Heart left ventricle (tissue), 16 donors: ENCODE data around the gene SKP1. TPM values are rescaled to one million over a fixed set of nuclear protein-coding genes. Genes with fewer than 3 reads are reported as not detected.
A peak's percentile ranks its signal among the peaks of the same experiment; 100 is the strongest.

Experiments used
- ATAC-seq, 4 donors: fragments of 200-7000 bp; cut with Tn5 transposase; one replicate each; pipeline ENCODE4 v1.9.1; 2020 to 2022; ENCODE audit warnings: moderate library complexity in 4 of 4, mild to moderate bottlenecking in 3 of 4, moderate number of reproducible peaks in 1 of 4
- DNase-seq, 5 donors: peaks; one replicate each; pipeline ENCODE4 v3.0.0-alpha.2; 2020
- H3K27ac ChIP-seq, 12 donors: fragments of 200-600 bp; sonication (generic) in 4 of 12; one replicate each; pipeline versions ENCODE4 v1.5.0 to v1.8.0; 2016 to 2022; ENCODE audit warnings: mild to moderate bottlenecking in 2 of 12
- H3K27me3 ChIP-seq, 9 donors: fragments of 200-600 bp; sonication (generic) in 2 of 9; one replicate each; pipeline versions ENCODE4 v1.5.1 to v1.8.0; 2016 to 2022; ENCODE audit warnings: mild to moderate bottlenecking in 3 of 9
- H3K36me3 ChIP-seq, 9 donors: fragments of 200-600 bp; sonication (generic) in 2 of 9; one replicate each; pipeline versions ENCODE4 v1.5.0 to v1.8.0; 2018 to 2022; ENCODE audit warnings: mild to moderate bottlenecking in 2 of 9
- H3K4me1 ChIP-seq, 12 donors: fragments of 200-600 bp; sonication (generic) in 4 of 12; one replicate each; pipeline versions ENCODE4 v1.5.0 to v1.8.0; 2016 to 2022; ENCODE audit warnings: mild to moderate bottlenecking in 3 of 12
- H3K4me3 ChIP-seq, 12 donors: fragments of 200-600 bp; sonication (generic) in 4 of 12; one replicate each; pipeline versions ENCODE4 v1.5.0 to v1.8.0; 2017 to 2022; ENCODE audit warnings: mild to moderate bottlenecking in 9 of 12, moderate library complexity in 4 of 12
- H3K9me3 ChIP-seq, 12 donors: fragments of 200-600 bp; sonication (generic) in 4 of 12; one replicate each; pipeline versions ENCODE4 v1.5.0 to v1.8.0; 2016 to 2022; ENCODE audit warnings: mild to moderate bottlenecking in 1 of 12
- POLR2A ChIP-seq, 2 donors: fragments of 450-650 bp; IDR thresholded peaks; one replicate each; pipeline ENCODE4 v1.6.1; 2017; ENCODE audit warnings: antibody characterized with exemption in 2 of 2, mild to moderate bottlenecking in 2 of 2, moderate library complexity in 2 of 2
- WGBS, 4 donors: extraction: QIAGEN DNeasy Blood & Tissue Kit in 2 of 4; methylation state at CpG; one replicate each; pipeline versions ENCODE4 v1.1.5 to v1.1.7; 2013 to 2018; 5-methylcytosine and 5-hydroxymethylcytosine counted together
- intact Hi-C, 10 donors: fragments of 100-400 bp; cut with DNase I; formaldehyde crosslinking; loops; one replicate each; pipeline versions ENCODE4 v1.11.1 to v1.14.2; 2022
- polyA plus RNA-seq, 2 donors: library from polyadenylated mRNA; stranded (reverse); fragments of 200-250 nt; gene quantifications; one replicate each; pipeline ENCODE4 v1.2.3, GENCODE V29; 2013
- total RNA-seq, 9 donors: library from RNA; depleted of rRNA in 2 of 9; stranded (reverse); fragments of >200 nt in 2 of 9; fragmentation: NEBNext Ultra II Directional in 3 of 9; extraction: Animal tissue kit (Norgen Biotek cat#: 25700) in 3 of 9; gene quantifications; one replicate each; pipeline versions ENCODE4 v1.1.0 to v1.2.4, GENCODE V29; 2016 to 2023
- TF ChIP-seq, protein P1 (sequence below), 12 donors: fragments of 200-600 bp; sonication (generic) in 4 of 12; IDR thresholded peaks; one replicate each; pipeline versions ENCODE4 v1.5.0 to v1.8.0; 2018 to 2022; ENCODE audit warnings: antibody characterized with exemption in 12 of 12, mild to moderate bottlenecking in 5 of 12
- donor health status: ischemic (EF 13 %, LVEDD 7.1; RV severe dilation, severe dysfunction).
- donor health status: healthy with polysubstance abuse.
- donor health status: DM: no; HTN: yes; CAD: no.
- donor health status: DM: no; HTN: no; CAD: no.
- donor health status: ischemic (EF 25% LVEDD 6.9; RV normal size, moderate dysfunction).
- donor health status: ischemic (EF 25% LVEDD 5.7; RV mildly dilated, moderate dysfunction).
- donor health status: healthy.
- donor health status: DM: yes; HTN: yes; CAD: no.
- donor health status: ischemic (EF 35%, LVEDD 5.7; RV mildly dilated, moderate dysfunction).
- donor health status: nonischemic (EF 11% LVEDD 7.7; RV severe dilation, severe dysfunction).
- donor health status: DM: yes; HTN: yes; CAD: no.
- donor health status: PGD.
- donor health status: ischemic (EF 29% LVEDD 5.4; RV normal size, mild dysfunction).
- donor health status: nonischemic (EF 23%, LVEDD 6.1; RV moderate dilation, normal function).

The SKP1 gene
- total and polyA plus RNA-seq, 11 donors, result 175 to 1,085 (median 459) TPM

DNA sequence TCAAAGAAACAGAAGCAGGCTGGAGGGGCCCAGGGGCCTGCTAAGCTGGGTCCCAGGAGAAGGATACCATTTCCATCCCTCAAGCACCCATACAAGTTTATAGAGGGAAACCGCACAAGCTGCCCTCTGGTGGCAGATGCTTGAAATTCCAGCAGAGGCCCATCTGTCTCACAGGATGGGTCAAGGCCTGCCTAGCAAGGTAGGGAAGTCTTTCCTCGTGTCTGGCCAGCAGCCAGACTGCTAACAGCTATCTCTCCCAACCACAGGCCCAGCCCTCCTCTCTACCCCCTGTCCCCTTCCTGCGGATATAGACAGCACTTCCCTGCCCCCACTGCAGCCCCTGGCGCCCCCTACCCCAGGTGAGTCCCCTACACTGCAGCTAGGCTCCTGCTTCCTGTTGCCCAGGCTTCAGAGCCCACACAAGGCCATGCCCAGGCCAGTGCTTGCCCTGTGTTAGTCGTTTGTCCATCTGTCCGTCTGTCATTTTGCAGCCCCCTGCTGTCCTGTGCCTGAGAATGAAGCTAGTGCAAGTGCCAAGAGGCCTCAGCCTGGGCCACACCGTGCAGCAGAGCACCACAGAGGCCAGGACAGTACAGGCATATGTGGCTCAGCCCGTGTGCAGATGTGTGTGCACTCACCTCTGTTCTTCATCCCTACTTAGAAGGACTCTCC is 36.1 kb downstream of the SKP1 start:
- Histone ChIP-seq H3K36me3 (peaks cover 0 to 84% (median 46%) of the 10 kb centered on the region in 9 donors), H3K27ac (no peak overlapping the region), H3K27me3 (no peaks in the 10 kb centered on the region), H3K9me3 (no peaks in the 10 kb centered on the region), H3K4me3 (no peak overlapping the region), H3K4me1 (peaks cover 0 to 45% (median 22%) of the 10 kb centered on the region in 12 donors)
- WGBS, 4 donors, result 34 to 35% (median 34%) methylated on average over 8 of the region's 8 CpGs
- ATAC-seq, result peak; percentile 60 to 79 (median 66)
- no peak for TF ChIP-seq POLR2A (IDR thresholded peaks at IDR 0.05)
- TF ChIP-seq, protein P1, sequence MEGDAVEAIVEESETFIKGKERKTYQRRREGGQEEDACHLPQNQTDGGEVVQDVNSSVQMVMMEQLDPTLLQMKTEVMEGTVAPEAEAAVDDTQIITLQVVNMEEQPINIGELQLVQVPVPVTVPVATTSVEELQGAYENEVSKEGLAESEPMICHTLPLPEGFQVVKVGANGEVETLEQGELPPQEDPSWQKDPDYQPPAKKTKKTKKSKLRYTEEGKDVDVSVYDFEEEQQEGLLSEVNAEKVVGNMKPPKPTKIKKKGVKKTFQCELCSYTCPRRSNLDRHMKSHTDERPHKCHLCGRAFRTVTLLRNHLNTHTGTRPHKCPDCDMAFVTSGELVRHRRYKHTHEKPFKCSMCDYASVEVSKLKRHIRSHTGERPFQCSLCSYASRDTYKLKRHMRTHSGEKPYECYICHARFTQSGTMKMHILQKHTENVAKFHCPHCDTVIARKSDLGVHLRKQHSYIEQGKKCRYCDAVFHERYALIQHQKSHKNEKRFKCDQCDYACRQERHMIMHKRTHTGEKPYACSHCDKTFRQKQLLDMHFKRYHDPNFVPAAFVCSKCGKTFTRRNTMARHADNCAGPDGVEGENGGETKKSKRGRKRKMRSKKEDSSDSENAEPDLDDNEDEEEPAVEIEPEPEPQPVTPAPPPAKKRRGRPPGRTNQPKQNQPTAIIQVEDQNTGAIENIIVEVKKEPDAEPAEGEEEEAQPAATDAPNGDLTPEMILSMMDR (IDR thresholded peaks at IDR 0.05), result peak; percentile 63 to 85 (median 73)
- intact Hi-C loops, result loop anchor here in 8 of 10 donors (1.0 to 5.0 kb wide), 7 partner anchors 38 to 102 kb away; no protein-coding TSS in a partner anchor
- DNase-seq, result peak in 4 of 5 donors; percentile 55 to 66 (median 66)

- intact Hi-C loops, result loop anchor here in 8 of 10 donors (1.0 to 5.0 kb wide), 9 partner anchors 37 to 101 kb away; no protein-coding TSS in a partner anchor
- peak in 1 of 5 donors; percentile 2 for DNase-seq
- no peak for TF ChIP-seq POLR2A (IDR thresholded peaks at IDR 0.05)
- TF ChIP-seq, protein P1 (IDR thresholded peaks at IDR 0.05), result no peak
- Histone ChIP-seq H3K4me1 (peaks cover 0 to 45% (median 20%) of the 10 kb centered on the region in 12 donors), H3K27me3 (no peaks in the 10 kb centered on the region), H3K9me3 (no peaks in the 10 kb centered on the region), H3K27ac (peak overlapping the region in 3 of 12 donors; percentile 8 to 41 (median 12)), H3K4me3 (no peak overlapping the region), H3K36me3 (peaks cover 0 to 84% (median 41%) of the 10 kb centered on the region in 9 donors)
- 90 to 95% (median 94%) methylated on average over 8 of the region's 8 CpGs for WGBS, 4 donors
- no peak for ATAC-seq
Measured at GRCh38 chr5:134139891-134140469, 36.8 kb downstream of the SKP1 start.

DNA sequence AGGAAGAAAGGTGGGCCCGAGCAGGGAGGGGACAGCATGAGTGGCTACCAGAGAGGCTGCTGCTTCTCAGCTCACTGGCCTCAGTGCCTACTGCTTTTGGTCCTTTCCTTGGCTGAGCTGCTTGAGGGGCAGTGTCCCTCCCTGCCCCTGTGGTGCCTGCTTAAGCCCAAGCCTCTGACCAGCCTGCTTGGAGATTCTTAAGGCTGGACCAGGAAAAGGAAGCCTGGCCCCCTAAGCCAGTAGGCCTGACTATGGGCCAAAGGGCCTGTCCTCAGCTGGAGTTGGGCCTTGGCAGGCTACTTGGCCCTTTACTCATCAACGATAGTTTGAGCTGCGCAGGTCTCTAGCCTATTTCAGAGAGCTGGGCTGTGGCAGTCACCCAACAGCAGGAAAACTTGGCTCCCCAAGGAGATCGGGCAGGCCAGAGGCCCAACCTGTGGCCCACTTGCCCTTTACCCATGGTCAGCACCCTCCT is 37.3 kb downstream of the SKP1 start:
- peak in 2 of 5 donors; percentile 11 to 68 for DNase-seq
- Histone ChIP-seq H3K4me1 (peaks cover 0 to 48% (median 20%) of the 10 kb centered on the region in 12 donors), H3K27ac (peak overlapping the region in 3 of 12 donors; percentile 8 to 41 (median 12)), H3K36me3 (peaks cover 0 to 84% (median 36%) of the 10 kb centered on the region in 9 donors), H3K4me3 (no peak overlapping the region), H3K27me3 (no peaks in the 10 kb centered on the region), H3K9me3 (no peaks in the 10 kb centered on the region)
- intact Hi-C loops, result loop anchor here in 2 of 10 donors (1.0 to 2.0 kb wide), 2 partner anchors 39 to 96 kb away; no protein-coding TSS in a partner anchor
- TF ChIP-seq POLR2A (IDR thresholded peaks at IDR 0.05), result no peak
- TF ChIP-seq, protein P1 (IDR thresholded peaks at IDR 0.05), result no peak
- peak; percentile 32 to 68 (median 45) for ATAC-seq
- WGBS, 4 donors, result 68 to 83% (median 75%) methylated on average over 4 of the region's 4 CpGs
